ENCODE data around the gene LGALS12. TPM values are rescaled to one million over a fixed set of nuclear protein-coding genes. Genes with fewer than 3 reads are reported as not detected.

LGALS12 gene
- polyA plus RNA-seq, 1 donor = 4.8 TPM

GRCh38 chr11:63564056-63564774, 58.3 kb downstream of the LGALS12 start:
- no peak for DNase-seq

DNA sequence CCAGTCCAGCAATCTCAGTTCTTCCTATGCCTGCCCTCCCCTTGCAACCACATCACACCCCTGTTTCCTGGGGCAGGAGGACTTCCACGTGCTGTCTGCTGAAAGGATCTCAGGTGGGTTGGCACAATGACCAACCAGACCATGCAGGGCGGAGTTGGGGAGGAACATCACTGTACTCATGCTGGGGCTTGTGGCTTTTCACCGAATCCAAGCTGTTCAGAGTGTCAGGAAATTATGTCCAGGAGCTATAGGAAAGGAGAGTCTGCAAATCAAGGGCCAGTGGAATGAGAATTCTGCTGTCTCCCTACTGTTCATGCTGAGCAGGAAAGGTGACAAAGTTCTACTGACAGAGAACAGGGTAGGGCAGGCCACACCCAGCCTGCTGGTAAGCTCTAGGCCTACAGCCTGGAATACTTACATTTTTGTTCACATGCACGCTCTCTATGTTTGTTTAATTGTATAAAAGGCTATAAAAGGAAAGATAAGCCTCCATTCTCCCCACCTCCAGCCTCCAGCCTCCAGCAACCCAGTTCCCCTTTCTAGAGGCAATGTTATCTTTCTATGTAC, 59.0 kb downstream of the LGALS12 start:
- DNase-seq = no peak

Other genes starting within 250 kb of the LGALS12 start
- gene SLC22A9, start 136.3 kb upstream of the LGALS12 start, polyA plus RNA-seq (ENCODE audit: insufficient read length) = not detected
- gene PLAAT5, start 14.9 kb upstream of the LGALS12 start, polyA plus RNA-seq (ENCODE audit: insufficient read length) = 4.6 TPM
- gene PLAAT4, start 30.7 kb downstream of the LGALS12 start, polyA plus RNA-seq (ENCODE audit: insufficient read length) = 5.4 TPM
- gene PLAAT2, start 57.3 kb downstream of the LGALS12 start, polyA plus RNA-seq (ENCODE audit: insufficient read length) = not detected
- 37.5 TPM for gene PLAAT3, start 108.3 kb downstream of the LGALS12 start, polyA plus RNA-seq (ENCODE audit: insufficient read length)
- gene ATL3, start 165.3 kb downstream of the LGALS12 start, polyA plus RNA-seq (ENCODE audit: insufficient read length) = 14.1 TPM
- gene RTN3, start 175.4 kb downstream of the LGALS12 start, polyA plus RNA-seq (ENCODE audit: insufficient read length) = 56.8 TPM

Measured in hindlimb muscle (tissue), 1 donor.